Transverse colon (tissue), 4 donors: ENCODE results near the gene NOM1.

ENCODE experiments used
- EP300 ChIP-seq: sonication (generic); formaldehyde crosslinking; IDR thresholded peaks from one replicate; pipeline ENCODE4 v1.6.1; 2017; ENCODE audit warnings: antibody characterized with exemption, low read depth
- POLR2AphosphoS5 ChIP-seq, 3 donors: sonication (generic); formaldehyde crosslinking; IDR thresholded peaks; one replicate each; pipeline ENCODE4 v1.6.1; 2016; ENCODE audit warnings: antibody characterized with exemption in 3 of 3
- TF ChIP-seq, protein P1 (sequence below), 5 experiments: fragments of 200-600 bp in 3 of 5; fragments of 450-650 bp in 2 of 5; sonication (generic) in 3 of 5; IDR thresholded peaks; 1 replicate in 2 of 5; 2 replicates in 3 of 5; pipeline ENCODE4 v1.5.1; 2016 to 2017; ENCODE audit warnings: antibody characterized with exemption in 5 of 5, inconsistent platforms in 3 of 5, mild to moderate bottlenecking in 2 of 5, moderate library complexity in 1 of 5

DNA sequence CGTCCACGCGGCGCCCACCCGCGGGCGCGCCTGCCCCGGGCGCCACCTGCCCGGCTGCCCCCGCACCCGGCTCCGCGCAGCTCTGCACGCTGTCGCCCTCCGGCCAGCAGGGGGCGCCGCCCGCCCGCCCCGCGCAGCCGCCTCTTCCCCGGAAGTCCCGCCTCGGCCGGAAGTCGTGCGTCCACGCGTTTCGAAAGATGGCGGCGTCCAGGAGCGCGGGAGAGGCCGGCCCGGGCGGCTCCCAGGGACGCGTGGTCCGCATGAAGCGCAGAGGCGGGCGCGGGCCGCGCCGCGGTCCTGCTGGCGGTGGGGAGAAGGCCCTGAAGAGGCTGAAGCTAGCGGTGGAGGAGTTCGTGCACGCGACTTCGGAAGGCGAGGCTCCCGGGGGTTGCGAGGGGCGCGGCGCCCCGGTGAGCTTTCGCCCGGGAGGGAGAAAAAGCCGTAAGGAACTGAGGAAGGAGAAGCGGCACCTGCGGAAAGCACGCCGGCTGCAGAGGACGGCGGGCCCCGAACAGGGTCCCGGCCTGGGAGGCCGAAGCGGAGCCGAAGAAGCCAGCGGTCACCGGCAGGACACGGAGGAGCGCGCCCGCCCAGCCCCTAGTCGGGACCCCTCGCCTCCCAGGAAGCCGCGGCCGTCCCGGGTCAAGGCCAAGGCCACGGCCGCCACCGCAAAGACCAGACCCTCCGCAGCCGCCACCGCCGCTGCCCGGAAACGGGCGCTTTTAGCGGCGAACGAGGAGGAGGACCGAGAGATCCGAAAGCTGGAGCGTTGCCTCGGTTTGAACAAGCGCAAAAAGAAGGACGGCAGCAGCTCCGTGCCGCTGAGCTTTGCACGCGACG, at the start of gene NOM1:
- TF ChIP-seq, protein P1, sequence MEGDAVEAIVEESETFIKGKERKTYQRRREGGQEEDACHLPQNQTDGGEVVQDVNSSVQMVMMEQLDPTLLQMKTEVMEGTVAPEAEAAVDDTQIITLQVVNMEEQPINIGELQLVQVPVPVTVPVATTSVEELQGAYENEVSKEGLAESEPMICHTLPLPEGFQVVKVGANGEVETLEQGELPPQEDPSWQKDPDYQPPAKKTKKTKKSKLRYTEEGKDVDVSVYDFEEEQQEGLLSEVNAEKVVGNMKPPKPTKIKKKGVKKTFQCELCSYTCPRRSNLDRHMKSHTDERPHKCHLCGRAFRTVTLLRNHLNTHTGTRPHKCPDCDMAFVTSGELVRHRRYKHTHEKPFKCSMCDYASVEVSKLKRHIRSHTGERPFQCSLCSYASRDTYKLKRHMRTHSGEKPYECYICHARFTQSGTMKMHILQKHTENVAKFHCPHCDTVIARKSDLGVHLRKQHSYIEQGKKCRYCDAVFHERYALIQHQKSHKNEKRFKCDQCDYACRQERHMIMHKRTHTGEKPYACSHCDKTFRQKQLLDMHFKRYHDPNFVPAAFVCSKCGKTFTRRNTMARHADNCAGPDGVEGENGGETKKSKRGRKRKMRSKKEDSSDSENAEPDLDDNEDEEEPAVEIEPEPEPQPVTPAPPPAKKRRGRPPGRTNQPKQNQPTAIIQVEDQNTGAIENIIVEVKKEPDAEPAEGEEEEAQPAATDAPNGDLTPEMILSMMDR (IDR thresholded peaks at IDR 0.05) = peak in 4 of 5 experiments; percentile 62 to 81 (median 74)
- TF ChIP-seq EP300 (no peak), POLR2AphosphoS5 (IDR thresholded peaks at IDR 0.05) (peak; percentile 52 to 82 (median 79))
